ENCODE data around the gene CYP24A1.
"Not testable (repeated sequence)": the region's sequence is repeated elsewhere in the genome, so short reads cannot be mapped to it uniquely, and the experiment has no call there.

The CYP24A1 gene

GRCh38 chr20:54138427-54138826 is 35.4 kb downstream of the CYP24A1 start:
- DNase-seq (ENCODE audit: extremely low read depth in 1 of 2, low read depth in 1 of 2), result no peak

- no peak for DNase-seq (ENCODE audit: extremely low read depth in 1 of 2, low read depth in 1 of 2)
These were observed 36.7 kb downstream of the CYP24A1 start for GRCh38 chr20:54137115-54137514.

- no peak for DNase-seq (ENCODE audit: extremely low read depth in 1 of 2, low read depth in 1 of 2)
These were observed 39.2 kb downstream of the CYP24A1 start for GRCh38 chr20:54134445-54135220.

- DNase-seq (ENCODE audit: extremely low read depth in 1 of 2, low read depth in 1 of 2), result no peak
These were observed 40.1 kb downstream of the CYP24A1 start for GRCh38 chr20:54133434-54134427.

- DNase-seq (ENCODE audit: extremely low read depth in 1 of 2, low read depth in 1 of 2), result no peak
These were observed 41.0 kb downstream of the CYP24A1 start for GRCh38 chr20:54132612-54133433.

GRCh38 chr20:54131675-54132611 is 41.8 kb downstream of the CYP24A1 start:
- DNase-seq (ENCODE audit: extremely low read depth in 1 of 2, low read depth in 1 of 2), result no peak

GRCh38 chr20:54131125-54131524 is 42.7 kb downstream of the CYP24A1 start:
- not testable (repeated sequence) for DNase-seq (ENCODE audit: extremely low read depth in 1 of 2, low read depth in 1 of 2)

- no peak for DNase-seq (ENCODE audit: extremely low read depth in 1 of 2, low read depth in 1 of 2)
These were observed 44.4 kb downstream of the CYP24A1 start for GRCh38 chr20:54129350-54129749.

GRCh38 chr20:54127855-54128574 is 45.8 kb downstream of the CYP24A1 start:
- no peak for DNase-seq (ENCODE audit: extremely low read depth in 1 of 2, low read depth in 1 of 2)

GRCh38 chr20:54126806-54127655 is 46.8 kb downstream of the CYP24A1 start:
- DNase-seq (ENCODE audit: extremely low read depth in 1 of 2, low read depth in 1 of 2), result no peak

GRCh38 chr20:54126328-54126727 is 47.5 kb downstream of the CYP24A1 start:
- DNase-seq (ENCODE audit: extremely low read depth in 1 of 2, low read depth in 1 of 2), result not testable (repeated sequence)

GRCh38 chr20:54123587-54124180 is 50.1 kb downstream of the CYP24A1 start:
- DNase-seq (ENCODE audit: extremely low read depth in 1 of 2, low read depth in 1 of 2), result no peak

- DNase-seq (ENCODE audit: extremely low read depth in 1 of 2, low read depth in 1 of 2), result no peak
These were observed 50.9 kb downstream of the CYP24A1 start for GRCh38 chr20:54122681-54123586.

GRCh38 chr20:54122189-54122588 is 51.6 kb downstream of the CYP24A1 start:
- DNase-seq (ENCODE audit: extremely low read depth in 1 of 2, low read depth in 1 of 2), result no peak

GRCh38 chr20:54119744-54120143 is 54.0 kb downstream of the CYP24A1 start:
- DNase-seq (ENCODE audit: extremely low read depth in 1 of 2, low read depth in 1 of 2), result no peak

- DNase-seq (ENCODE audit: extremely low read depth in 1 of 2, low read depth in 1 of 2), result no peak
These were observed 55.4 kb downstream of the CYP24A1 start for GRCh38 chr20:54118220-54119001.

Measured in activated CD8-positive, alpha-beta memory T cell treated with anti-CD3 and anti-CD28 coated beads for 1 hour (primary cell).